HG02943 (cell line): ENCODE measurements around the gene SLC12A7.
"Not testable (repeated sequence)": the region's sequence is repeated elsewhere in the genome, so short reads cannot be mapped to it uniquely, and the experiment has no call there.

Experiments
- ATAC-seq: cut with Tn5 transposase; IDR thresholded peaks from one replicate; pipeline ENCODE4 v1.9.1; 2021; ENCODE audit warnings: mild to moderate bottlenecking, low read depth, moderate library complexity; ENCODE audit not compliant: unreplicated experiment

The SLC12A7 gene

GRCh38 chr5:1002836-1003235 lies 109.0 kb downstream of the SLC12A7 start:
- no peak for ATAC-seq

GRCh38 chr5:1002271-1002546 lies 109.7 kb downstream of the SLC12A7 start:
- no peak for ATAC-seq

- no peak for ATAC-seq
These were observed 110.2 kb downstream of the SLC12A7 start for GRCh38 chr5:1001406-1002270.

- ATAC-seq: not testable (repeated sequence)
These were observed 111.0 kb downstream of the SLC12A7 start for GRCh38 chr5:1000831-1001230.
